Cerebellar cortex (tissue), 1 donor: ENCODE measurements around the gene BSN.
A peak's percentile ranks its signal among the peaks of the same experiment; 100 is the strongest.

Source experiments
- DNase-seq: peaks from one replicate; pipeline ENCODE4 v3.0.0-alpha.2; 2015; ENCODE audit warnings: low spot score

The BSN gene

GRCh38 chr3:49602049-49602554 lies 47.8 kb downstream of the BSN start:
- no peak for DNase-seq

DNA sequence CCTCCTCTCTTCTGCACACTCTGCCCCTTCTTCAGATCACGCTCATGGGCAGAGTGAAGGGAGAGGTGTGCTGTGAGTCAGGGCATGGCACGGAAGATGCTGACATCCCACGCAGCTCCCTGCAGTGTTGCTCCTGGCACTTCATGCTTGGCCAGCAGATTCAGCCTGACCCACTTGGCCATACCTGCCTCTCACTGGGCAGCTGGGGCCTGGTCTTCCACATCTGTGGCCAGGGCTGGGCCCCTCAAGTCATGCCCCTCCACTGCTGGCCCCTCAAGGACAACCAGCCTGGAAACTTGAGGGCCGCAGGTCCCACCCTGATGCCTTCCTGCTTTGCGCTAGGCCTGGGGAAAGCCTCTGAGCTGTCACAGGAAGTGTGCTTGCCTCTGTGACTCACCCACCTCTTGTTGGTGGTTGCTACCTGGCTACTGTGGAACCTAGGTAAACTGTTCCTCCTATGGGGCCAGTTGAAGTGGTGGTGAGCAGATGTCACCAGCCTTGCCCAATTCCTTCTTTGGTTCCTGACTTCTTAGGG lies 48.7 kb downstream of the BSN start:
- peak; percentile 53 for DNase-seq

DNA sequence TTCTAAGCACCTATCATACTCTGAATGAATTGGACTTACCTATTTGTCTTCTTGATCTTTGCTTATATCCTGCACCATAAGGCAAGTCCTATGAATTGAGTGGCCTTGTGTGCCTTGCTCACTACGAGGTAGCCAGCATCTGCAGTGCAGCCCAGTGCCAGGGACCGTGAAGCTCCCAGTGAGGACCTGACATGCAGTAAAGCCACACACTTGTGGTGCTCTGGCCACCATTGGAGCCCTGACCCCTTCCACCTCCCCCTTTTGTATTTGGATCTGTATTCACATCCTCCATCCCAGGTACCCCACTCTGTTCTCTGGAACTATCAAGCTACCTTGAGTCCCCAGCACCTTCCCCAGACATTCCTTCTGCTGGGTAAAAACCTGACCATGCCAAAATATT lies 52.1 kb downstream of the BSN start:
- no peak for DNase-seq

DNA sequence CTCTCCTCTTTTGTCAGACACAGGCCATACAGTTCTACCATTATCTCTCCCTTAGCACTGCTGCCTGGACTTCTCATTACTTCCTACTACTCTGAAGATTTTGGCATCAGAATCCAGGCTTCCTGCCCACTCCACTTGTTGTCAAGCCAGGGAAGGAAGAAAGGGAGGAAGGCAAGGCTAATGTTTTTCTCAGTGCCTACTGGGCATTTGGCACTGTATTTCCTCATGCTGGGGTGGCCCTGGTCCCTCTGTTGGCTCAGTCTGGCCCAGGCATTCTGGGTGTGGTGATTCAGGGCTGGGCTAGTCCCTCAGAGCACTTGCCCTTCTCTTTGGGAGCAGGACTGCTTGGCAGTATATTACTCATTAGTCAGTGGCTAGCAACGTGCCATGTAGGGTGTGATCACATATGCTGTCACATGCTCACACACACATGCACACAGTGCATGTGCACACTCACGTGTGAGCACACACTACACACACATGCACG lies 52.9 kb downstream of the BSN start:
- peak; percentile 96 for DNase-seq

- DNase-seq, result no peak
These were observed 53.5 kb downstream of the BSN start for GRCh38 chr3:49607796-49608195.

- peak; percentile 68 for DNase-seq
These were observed 55.0 kb downstream of the BSN start for GRCh38 chr3:49609314-49609713.

GRCh38 chr3:49609815-49610214 lies 55.5 kb downstream of the BSN start:
- peak; percentile 87 for DNase-seq

DNA sequence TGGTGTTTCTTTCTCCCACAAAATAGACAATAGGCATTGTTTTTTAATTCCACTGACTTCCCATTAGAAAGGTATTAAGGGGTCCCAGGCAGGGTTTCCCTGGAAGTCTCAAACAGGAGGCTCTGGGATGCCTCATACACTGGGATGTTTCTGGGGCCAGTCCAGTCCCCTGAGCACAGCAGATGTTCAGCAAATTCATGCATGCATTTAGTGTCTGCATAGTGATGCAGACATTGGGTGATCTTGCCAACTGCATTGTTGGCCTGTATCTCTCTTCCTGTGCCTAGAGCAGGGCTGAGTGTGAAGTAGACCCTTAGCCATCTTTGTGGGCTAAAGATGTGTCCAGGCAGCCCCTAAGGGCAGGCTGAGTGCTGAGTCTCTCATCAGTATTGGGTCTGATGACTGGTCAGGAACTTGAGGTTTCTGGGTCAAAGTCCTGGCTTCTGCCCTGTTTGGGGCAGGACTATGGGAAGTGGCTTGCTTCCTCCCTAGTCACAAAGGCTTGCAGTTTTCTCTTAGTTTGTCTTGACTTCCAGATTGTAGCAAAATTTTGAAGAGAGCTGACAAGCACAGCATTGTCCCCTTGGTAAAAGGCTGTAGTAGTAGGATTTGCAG lies 56.5 kb downstream of the BSN start:
- no peak for DNase-seq

GRCh38 chr3:49611291-49611690 lies 57.0 kb downstream of the BSN start:
- DNase-seq, result no peak

- no peak for DNase-seq
These were observed 57.4 kb downstream of the BSN start for GRCh38 chr3:49611719-49612118.

- peak; percentile 70 for DNase-seq
These were observed 60.7 kb downstream of the BSN start for GRCh38 chr3:49614936-49615335.

DNA sequence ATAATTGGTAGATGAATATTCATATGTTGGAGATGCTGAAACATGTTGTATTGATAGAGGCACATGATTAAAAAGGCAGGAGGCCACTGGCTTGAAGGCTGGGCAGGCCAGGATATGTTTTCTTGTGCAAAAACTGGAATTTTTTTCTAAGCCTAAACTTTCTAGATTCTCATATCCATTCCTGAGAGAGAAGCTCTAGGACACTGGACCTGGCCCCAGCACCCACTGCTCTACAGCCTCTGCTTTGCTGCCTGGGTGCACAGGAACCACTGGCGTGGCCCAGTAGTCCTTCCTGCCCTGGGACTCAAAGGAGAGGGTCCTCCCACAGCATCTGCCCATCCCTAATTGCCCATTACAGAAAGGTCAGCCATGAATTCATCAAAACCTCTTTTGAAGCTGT lies 61.8 kb downstream of the BSN start:
- DNase-seq, result no peak

DNA sequence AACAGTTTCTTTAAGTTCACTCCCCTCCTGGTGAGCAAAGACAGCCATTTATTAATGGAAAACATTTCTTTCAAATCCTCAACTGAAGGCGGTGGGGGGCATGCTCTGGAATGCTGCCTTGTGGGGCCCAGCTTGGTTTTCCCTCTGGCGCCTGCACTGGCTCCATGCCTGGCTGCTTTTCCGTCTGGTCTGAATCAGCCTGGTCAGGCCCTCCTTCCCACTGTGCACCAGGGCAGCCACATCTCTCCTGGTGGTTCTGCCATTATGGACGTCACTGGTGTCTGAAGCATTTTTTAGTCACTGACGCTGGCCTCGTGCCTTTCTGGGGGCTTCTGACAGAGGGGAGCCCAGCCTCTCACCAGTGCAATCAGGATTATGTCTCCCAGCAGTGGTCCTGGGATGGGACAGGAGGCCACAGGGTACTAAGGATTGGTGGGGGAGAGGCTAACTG lies 62.2 kb downstream of the BSN start:
- DNase-seq, result peak; percentile 71

GRCh38 chr3:49617390-49618013 lies 63.2 kb downstream of the BSN start:
- DNase-seq, result no peak

- DNase-seq, result no peak
These were observed 64.1 kb downstream of the BSN start for GRCh38 chr3:49618412-49618811.

GRCh38 chr3:49619649-49620048 lies 65.4 kb downstream of the BSN start:
- DNase-seq, result no peak

DNA sequence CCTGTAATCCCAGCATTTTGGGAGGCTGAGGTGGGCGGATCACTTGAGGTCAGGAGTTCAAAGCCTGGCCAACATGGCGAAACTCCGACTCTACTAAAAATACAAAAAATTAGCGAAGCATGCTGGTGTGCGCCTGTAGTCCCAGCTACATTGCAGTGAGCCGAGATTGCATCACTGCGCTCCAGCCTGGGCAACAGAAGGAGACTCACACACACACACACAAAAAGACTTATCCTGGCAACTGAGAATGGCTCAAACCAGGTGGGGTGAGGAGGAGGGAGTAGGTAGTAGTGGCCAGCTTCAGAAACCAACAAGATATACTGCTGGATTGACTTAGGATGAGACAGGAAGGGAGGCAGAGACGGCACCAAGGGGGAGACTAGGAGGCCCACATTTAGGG lies 66.5 kb downstream of the BSN start:
- DNase-seq, result peak; percentile 60

- no peak for DNase-seq
These were observed 68.8 kb downstream of the BSN start for GRCh38 chr3:49623071-49623470.

- DNase-seq, result no peak
These were observed 70.8 kb downstream of the BSN start for GRCh38 chr3:49625071-49625470.

GRCh38 chr3:49626101-49626581 lies 71.9 kb downstream of the BSN start:
- DNase-seq, result no peak

GRCh38 chr3:49626796-49627195 lies 72.5 kb downstream of the BSN start:
- peak; percentile 81 for DNase-seq

DNA sequence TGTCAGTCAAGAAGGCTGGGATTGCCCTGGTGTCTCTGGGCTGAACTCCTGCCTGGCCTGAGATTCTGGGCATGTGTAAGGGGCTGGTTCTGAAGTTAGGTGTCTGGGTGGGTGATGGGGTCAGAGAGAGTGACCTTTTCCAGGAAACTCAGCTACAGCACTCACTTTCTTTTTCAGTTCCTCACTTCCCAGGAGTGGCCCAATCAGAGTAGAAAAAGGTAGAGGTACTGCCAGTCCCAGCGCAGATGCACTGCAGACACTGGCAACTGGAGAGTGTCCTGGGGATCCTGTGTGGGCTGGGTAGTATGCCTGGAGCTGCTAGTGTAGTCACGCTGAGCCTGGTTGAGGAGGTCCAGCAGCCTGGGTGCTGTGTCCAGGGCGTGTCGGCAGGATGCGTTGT lies 73.4 kb downstream of the BSN start:
- no peak for DNase-seq

DNA sequence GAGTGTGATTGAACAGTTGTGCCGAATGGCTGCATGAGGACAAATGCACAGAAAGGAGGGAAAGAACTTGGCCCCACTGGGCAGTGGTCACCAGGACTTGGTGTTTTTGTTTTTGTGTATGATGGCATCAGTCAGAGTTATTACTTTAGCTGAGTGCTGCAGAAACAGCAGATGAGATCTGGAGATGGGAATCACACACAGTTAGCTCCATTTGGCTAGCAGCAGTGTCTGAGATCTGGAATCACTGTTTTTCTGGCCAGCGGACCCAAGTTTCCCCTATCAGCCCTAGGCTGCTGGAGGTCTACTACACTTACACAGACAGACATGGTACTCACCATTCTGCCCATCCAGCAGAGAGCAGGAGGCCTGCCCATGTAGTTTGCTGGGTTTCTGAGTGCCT lies 74.0 kb downstream of the BSN start:
- no peak for DNase-seq
